ENCODE results near the gene PPP2R2C.

The PPP2R2C gene

DNA sequence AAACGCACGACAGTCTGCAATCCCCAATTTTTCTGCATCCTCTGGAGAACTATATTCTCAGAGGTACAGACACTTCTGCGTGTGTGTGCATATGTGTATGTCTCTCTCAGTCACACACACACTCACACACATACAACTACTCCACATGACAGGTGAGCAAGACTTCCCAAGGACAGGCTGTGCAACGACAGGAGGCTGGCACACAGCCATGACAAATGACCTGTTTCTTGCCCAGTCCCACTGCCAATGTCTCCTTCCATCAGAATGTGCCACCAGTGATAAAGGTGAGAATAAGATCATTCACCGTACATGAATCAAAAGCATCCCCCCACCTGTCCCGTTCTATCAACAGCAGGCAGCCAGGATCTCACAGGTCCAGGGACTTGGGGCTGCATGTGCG lies 52.4 kb downstream of the PPP2R2C start:
- no peaks in the 10 kb centered on the region for H3K4me1 ChIP-seq (ENCODE audit: insufficient read depth, poor library complexity, severe bottlenecking)
- ATAC-seq (ENCODE audit: low read depth) (no peak), DNase-seq (ENCODE audit: low spot score) (no peak)
- no peak overlapping the region for H3K27ac ChIP-seq (ENCODE audit: poor library complexity, severe bottlenecking)
- TF ChIP-seq, protein P1, sequence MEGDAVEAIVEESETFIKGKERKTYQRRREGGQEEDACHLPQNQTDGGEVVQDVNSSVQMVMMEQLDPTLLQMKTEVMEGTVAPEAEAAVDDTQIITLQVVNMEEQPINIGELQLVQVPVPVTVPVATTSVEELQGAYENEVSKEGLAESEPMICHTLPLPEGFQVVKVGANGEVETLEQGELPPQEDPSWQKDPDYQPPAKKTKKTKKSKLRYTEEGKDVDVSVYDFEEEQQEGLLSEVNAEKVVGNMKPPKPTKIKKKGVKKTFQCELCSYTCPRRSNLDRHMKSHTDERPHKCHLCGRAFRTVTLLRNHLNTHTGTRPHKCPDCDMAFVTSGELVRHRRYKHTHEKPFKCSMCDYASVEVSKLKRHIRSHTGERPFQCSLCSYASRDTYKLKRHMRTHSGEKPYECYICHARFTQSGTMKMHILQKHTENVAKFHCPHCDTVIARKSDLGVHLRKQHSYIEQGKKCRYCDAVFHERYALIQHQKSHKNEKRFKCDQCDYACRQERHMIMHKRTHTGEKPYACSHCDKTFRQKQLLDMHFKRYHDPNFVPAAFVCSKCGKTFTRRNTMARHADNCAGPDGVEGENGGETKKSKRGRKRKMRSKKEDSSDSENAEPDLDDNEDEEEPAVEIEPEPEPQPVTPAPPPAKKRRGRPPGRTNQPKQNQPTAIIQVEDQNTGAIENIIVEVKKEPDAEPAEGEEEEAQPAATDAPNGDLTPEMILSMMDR (IDR thresholded peaks at IDR 0.05; ENCODE audit: poor library complexity, severe bottlenecking) = no peak
- no peak overlapping the region for H3K4me3 ChIP-seq (ENCODE audit: severe bottlenecking)
- H3K27me3 ChIP-seq (ENCODE audit: insufficient read depth, poor library complexity, severe bottlenecking) = no peaks in the 10 kb centered on the region
- no peaks in the 10 kb centered on the region for H3K9me3 ChIP-seq (ENCODE audit: severe bottlenecking)
- H3K36me3 ChIP-seq (ENCODE audit: low read depth) = no peaks in the 10 kb centered on the region

DNA sequence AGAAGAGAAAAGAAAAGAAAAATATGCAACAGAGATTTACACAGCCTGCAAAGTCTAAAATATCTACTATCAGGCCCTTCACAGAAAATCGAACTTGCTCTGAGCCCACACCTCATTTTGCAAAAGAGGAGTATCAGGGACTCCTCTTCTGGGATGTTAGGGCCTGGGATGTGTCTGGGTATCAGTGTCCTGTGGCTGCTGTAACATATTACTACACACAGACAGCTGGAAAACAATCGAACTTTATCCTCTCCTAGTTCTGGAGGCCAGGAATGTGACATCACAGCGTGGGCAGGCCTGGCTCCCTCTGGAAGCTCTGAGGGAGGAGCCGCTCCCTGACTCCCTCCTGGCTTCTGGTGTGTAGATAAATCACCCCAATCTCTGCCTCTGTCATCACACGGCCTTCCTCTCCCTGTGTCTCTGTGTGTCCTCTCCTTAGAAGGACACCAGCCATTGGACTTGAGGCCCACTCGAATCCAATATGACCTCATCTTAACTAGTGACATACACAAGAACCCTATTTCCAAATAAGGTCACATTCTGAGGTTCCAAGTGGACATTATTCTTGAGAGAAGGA lies 52.9 kb downstream of the PPP2R2C start:
- TF ChIP-seq, protein P1 (IDR thresholded peaks at IDR 0.05; ENCODE audit: poor library complexity, severe bottlenecking) = no peak
- H3K9me3 ChIP-seq (ENCODE audit: severe bottlenecking) = no peaks in the 10 kb centered on the region
- DNase-seq (ENCODE audit: low spot score) (no peak), ATAC-seq (ENCODE audit: low read depth) (no peak)
- H3K4me1 ChIP-seq (ENCODE audit: insufficient read depth, poor library complexity, severe bottlenecking) = no peaks in the 10 kb centered on the region
- no peak overlapping the region for H3K4me3 ChIP-seq (ENCODE audit: severe bottlenecking)
- no peaks in the 10 kb centered on the region for H3K36me3 ChIP-seq (ENCODE audit: low read depth)
- no peaks in the 10 kb centered on the region for H3K27me3 ChIP-seq (ENCODE audit: insufficient read depth, poor library complexity, severe bottlenecking)
- H3K27ac ChIP-seq (ENCODE audit: poor library complexity, severe bottlenecking) = no peak overlapping the region

DNA sequence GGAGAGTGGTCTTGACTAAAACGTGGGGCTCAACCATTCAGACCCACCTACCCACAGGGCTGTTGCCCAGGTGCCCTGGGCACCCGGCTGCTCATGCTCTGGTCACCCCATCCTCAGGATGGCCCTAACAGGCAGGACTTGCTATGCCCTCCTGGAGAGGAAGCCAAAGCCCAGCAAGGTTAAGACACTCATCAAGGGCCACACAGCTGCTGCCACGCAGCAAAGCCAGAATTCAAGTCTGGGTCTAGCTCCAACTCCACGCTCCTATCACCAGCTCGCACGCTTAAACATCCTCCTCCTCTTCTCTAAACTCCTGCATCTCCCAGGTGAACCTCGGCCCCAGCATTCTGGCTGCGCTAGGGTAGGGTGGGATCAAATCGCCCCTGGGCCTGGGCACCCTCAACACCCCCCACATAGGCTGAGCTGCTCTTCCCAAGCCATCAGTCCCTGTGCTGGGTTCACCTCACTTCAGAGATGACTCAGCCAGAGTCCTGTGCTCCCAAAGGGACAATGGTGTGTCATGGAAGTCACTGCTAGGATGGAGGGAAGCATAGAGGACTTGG lies 54.1 kb downstream of the PPP2R2C start:
- ATAC-seq (ENCODE audit: low read depth) (no peak), DNase-seq (ENCODE audit: low spot score) (no peak)
- no peaks in the 10 kb centered on the region for H3K27me3 ChIP-seq (ENCODE audit: insufficient read depth, poor library complexity, severe bottlenecking)
- H3K4me1 ChIP-seq (ENCODE audit: insufficient read depth, poor library complexity, severe bottlenecking) = no peaks in the 10 kb centered on the region
- TF ChIP-seq, protein P1 (IDR thresholded peaks at IDR 0.05; ENCODE audit: poor library complexity, severe bottlenecking) = no peak
- H3K36me3 ChIP-seq (ENCODE audit: low read depth) = no peaks in the 10 kb centered on the region
- H3K4me3 ChIP-seq (ENCODE audit: severe bottlenecking) = no peak overlapping the region
- H3K27ac ChIP-seq (ENCODE audit: poor library complexity, severe bottlenecking) = no peak overlapping the region
- no peaks in the 10 kb centered on the region for H3K9me3 ChIP-seq (ENCODE audit: severe bottlenecking)

DNA sequence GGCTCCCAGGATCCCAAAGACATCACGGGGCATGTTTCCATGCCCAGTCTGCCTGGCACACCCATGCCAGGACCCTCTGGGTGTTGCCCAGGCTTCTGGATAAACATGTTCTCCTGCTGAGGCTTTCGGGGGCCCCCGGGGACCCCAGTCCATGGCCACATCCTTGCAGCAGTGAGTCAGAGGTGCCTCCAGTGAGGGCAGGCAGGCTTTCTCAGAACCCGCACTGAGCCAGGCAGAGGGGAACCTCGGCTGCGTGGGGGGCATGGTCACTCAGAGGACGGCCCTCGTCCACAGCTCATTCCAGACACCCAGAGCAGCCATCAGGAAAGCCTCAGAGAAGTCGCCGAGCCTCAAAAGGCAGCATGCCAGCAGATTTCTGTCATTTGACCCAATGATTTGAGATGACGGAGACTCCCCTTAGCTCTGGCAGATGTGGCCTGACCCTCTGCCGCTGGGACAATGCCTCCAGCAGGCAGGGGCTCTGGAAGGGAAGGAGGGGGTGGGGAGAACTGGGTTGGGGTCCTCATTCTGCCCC lies 54.8 kb downstream of the PPP2R2C start:
- TF ChIP-seq, protein P1 (IDR thresholded peaks at IDR 0.05; ENCODE audit: poor library complexity, severe bottlenecking) = no peak
- ATAC-seq (ENCODE audit: low read depth) = no peak

More for the DNA sequence above, 54.8 kb downstream of the PPP2R2C start:
- Histone ChIP-seq H3K9me3 (ENCODE audit: severe bottlenecking) (no peaks in the 10 kb centered on the region), H3K27me3 (ENCODE audit: insufficient read depth, poor library complexity, severe bottlenecking) (no peaks in the 10 kb centered on the region), H3K27ac (ENCODE audit: poor library complexity, severe bottlenecking) (no peak overlapping the region), H3K36me3 (ENCODE audit: low read depth) (no peaks in the 10 kb centered on the region), H3K4me3 (ENCODE audit: severe bottlenecking) (no peak overlapping the region), H3K4me1 (ENCODE audit: insufficient read depth, poor library complexity, severe bottlenecking) (no peaks in the 10 kb centered on the region)
- DNase-seq (ENCODE audit: low spot score) = no peak
